HEK293 (cell line): ENCODE data around the gene DHRS7C.

Source experiments
- CTCF ChIA-PET: fragments of 350-600 bp; formaldehyde crosslinking; extraction: SDS; loops from one replicate; lab custom pipeline; 2021; ENCODE audit warnings: antibody characterized with exemption; lab: Yijun Ruan, JAX
- POLR2A ChIA-PET: fragments of 300-600 bp; formaldehyde crosslinking; extraction: SDS; loops from one replicate; lab custom pipeline; 2020; ENCODE audit warnings: antibody characterized with exemption, inconsistent platforms; lab: Yijun Ruan, JAX
- H3K27ac ChIP-seq: fragments of 200-500 bp; sonication (Bioruptor generic); 2 replicates; pipeline ENCODE4 v1.5.1; 2014; ENCODE audit warnings: low read depth, low read length, control low read depth, inconsistent platforms; ENCODE audit errors: extremely low read depth
- H3K36me3 ChIP-seq, 2 experiments: fragments of 200-500 bp in 1 of 2; sonication (Bioruptor generic) in 1 of 2; 1 replicate in 1 of 2; 2 replicates in 1 of 2; pipeline ENCODE4 v1.5.1; 2014 to 2017; ENCODE audit warnings: inconsistent platforms in 2 of 2, low read length in 2 of 2; ENCODE audit not compliant: control insufficient read depth in 2 of 2, insufficient read depth in 1 of 2
- H3K4me1 ChIP-seq: fragments of 200-500 bp; sonication (Bioruptor generic); 2 replicates; pipeline ENCODE4 v1.5.1; 2014; ENCODE audit warnings: mild to moderate bottlenecking, low read length, inconsistent platforms; ENCODE audit not compliant: control insufficient read depth, insufficient read depth
- H3K4me3 ChIP-seq: 2 replicates; pipeline ENCODE4 v1.5.1; 2011; ENCODE audit warnings: low read depth, mild to moderate bottlenecking, control low read depth, low read length, moderate library complexity
- H3K9me3 ChIP-seq: fragments of 200-500 bp; sonication (Bioruptor generic); 2 replicates; pipeline ENCODE4 v1.5.1; 2014; ENCODE audit warnings: low read depth, low read length, inconsistent platforms; ENCODE audit not compliant: control insufficient read depth, insufficient read depth
- KLF9 ChIP-seq: fragments of 450-650 bp; formaldehyde crosslinking; IDR thresholded peaks from 2 replicates; pipeline ENCODE4 v1.5.1; 2016; ENCODE audit warnings: missing biosample characterization, missing genetic modification characterization, low read depth
- OVOL3 ChIP-seq: fragments of 450-650 bp; formaldehyde crosslinking; IDR thresholded peaks from 2 replicates; pipeline ENCODE4 v1.5.1; 2016; ENCODE audit warnings: missing biosample characterization, missing genetic modification characterization
- WT1 ChIP-seq: fragments of 450-650 bp; formaldehyde crosslinking; IDR thresholded peaks from 2 replicates; pipeline ENCODE4 v1.5.1; 2016; ENCODE audit warnings: missing biosample characterization, missing genetic modification characterization
- ZBTB10 ChIP-seq: fragments of 450-650 bp; formaldehyde crosslinking; IDR thresholded peaks from 2 replicates; pipeline ENCODE4 v1.5.1; 2016; ENCODE audit warnings: missing biosample characterization, missing genetic modification characterization
- ZNF155 ChIP-seq: fragments of 450-650 bp; formaldehyde crosslinking; IDR thresholded peaks from 2 replicates; pipeline ENCODE4 v1.5.1; 2016; ENCODE audit warnings: missing biosample characterization, missing genetic modification characterization
- ZNF184 ChIP-seq: fragments of 450-650 bp; IDR thresholded peaks from 2 replicates; pipeline ENCODE4 v1.5.1; 2018; ENCODE audit warnings: missing biosample characterization, mild to moderate bottlenecking, missing genetic modification characterization
- ZNF211 ChIP-seq: fragments of 450-650 bp; formaldehyde crosslinking; IDR thresholded peaks from 2 replicates; pipeline ENCODE4 v1.5.1; 2016; ENCODE audit warnings: low read depth, missing biosample characterization, missing genetic modification characterization
- ZNF24 ChIP-seq: fragments of 450-650 bp; formaldehyde crosslinking; IDR thresholded peaks from 2 replicates; pipeline ENCODE4 v1.5.1; 2016; ENCODE audit warnings: missing biosample characterization, missing genetic modification characterization
- ZNF274 ChIP-seq, 2 experiments: fragments of 200-500 bp in 1 of 2; fragments of 450-650 bp in 1 of 2; sonication (Bioruptor generic) in 1 of 2; formaldehyde crosslinking in 1 of 2; IDR thresholded peaks; 2 replicates each; pipeline versions ENCODE4 v1.5.1 to v1.6.1; 2014 to 2016; ENCODE audit warnings: borderline replicate concordance in 1 of 2, inconsistent platforms in 1 of 2, low read length in 1 of 2, missing biosample characterization in 1 of 2, missing genetic modification characterization in 1 of 2
- ZNF354C ChIP-seq: fragments of 450-650 bp; formaldehyde crosslinking; IDR thresholded peaks from 2 replicates; pipeline ENCODE4 v1.5.1; 2016; ENCODE audit warnings: missing biosample characterization, missing genetic modification characterization, low read depth, borderline replicate concordance
- ZNF37A ChIP-seq: fragments of 450-650 bp; IDR thresholded peaks from 2 replicates; pipeline ENCODE4 v1.5.1; 2018; ENCODE audit warnings: missing biosample characterization, missing genetic modification characterization
- ZNF426 ChIP-seq: fragments of 450-650 bp; formaldehyde crosslinking; IDR thresholded peaks from 2 replicates; pipeline ENCODE4 v1.5.1; 2017; ENCODE audit warnings: missing biosample characterization, missing genetic modification characterization, mild to moderate bottlenecking, inconsistent platforms, moderate library complexity
- ZNF488 ChIP-seq: fragments of 450-650 bp; formaldehyde crosslinking; IDR thresholded peaks from 2 replicates; pipeline ENCODE4 v1.5.1; 2016; ENCODE audit warnings: missing biosample characterization, missing genetic modification characterization
- ZNF518A ChIP-seq: fragments of 450-650 bp; formaldehyde crosslinking; conservative IDR thresholded peaks from 2 replicates; pipeline ENCODE4 v1.5.1; 2016; ENCODE audit warnings: low read depth, missing biosample characterization, missing genetic modification characterization
- ZNF610 ChIP-seq: fragments of 450-650 bp; formaldehyde crosslinking; IDR thresholded peaks from 2 replicates; pipeline ENCODE4 v1.5.1; 2016; ENCODE audit warnings: missing biosample characterization, missing genetic modification characterization, borderline replicate concordance
- ZNF664 ChIP-seq: fragments of 450-650 bp; formaldehyde crosslinking; IDR thresholded peaks from 2 replicates; pipeline ENCODE4 v1.5.1; 2016; ENCODE audit warnings: missing biosample characterization, missing genetic modification characterization
- ZSCAN4 ChIP-seq: fragments of 450-650 bp; formaldehyde crosslinking; IDR thresholded peaks from 2 replicates; pipeline ENCODE4 v1.5.1; 2017; ENCODE audit warnings: missing biosample characterization, missing genetic modification characterization
- TF ChIP-seq, protein P1 (sequence below): fragments of 450-650 bp; formaldehyde crosslinking; IDR thresholded peaks from 2 replicates; pipeline ENCODE4 v1.5.1; 2016; ENCODE audit warnings: missing biosample characterization, missing genetic modification characterization
- TF ChIP-seq, protein P2 (sequence below): fragments of 450-650 bp; formaldehyde crosslinking; IDR thresholded peaks from 2 replicates; pipeline ENCODE4 v1.5.1; 2016; ENCODE audit warnings: missing biosample characterization, missing genetic modification characterization, low read depth

DHRS7C gene

GRCh38 chr17:9769036-9769695, 22.2 kb downstream of the DHRS7C start:
- Histone ChIP-seq H3K9me3 (no peaks in the 10 kb centered on the region), H3K27ac (0 out of 2 replicates have a peak overlapping the region, but pooled peaks have one; percentile 10), H3K4me3 (no peak overlapping the region), H3K36me3 (no peaks in the 10 kb centered on the region)
- ChIA-PET CTCF (interaction anchor here (0.6 to 3.2 kb wide), 24 partner anchors 9 to 773 kb away, joined by 3 to 24 read pairs (median 6); partner anchors contain the start of gene STX8), POLR2A (no interaction called here)
- TF ChIP-seq ZBTB10 (tag by site-specific recombination) = no peak
- no peak for TF ChIP-seq ZNF488
- TF ChIP-seq, protein P1, sequence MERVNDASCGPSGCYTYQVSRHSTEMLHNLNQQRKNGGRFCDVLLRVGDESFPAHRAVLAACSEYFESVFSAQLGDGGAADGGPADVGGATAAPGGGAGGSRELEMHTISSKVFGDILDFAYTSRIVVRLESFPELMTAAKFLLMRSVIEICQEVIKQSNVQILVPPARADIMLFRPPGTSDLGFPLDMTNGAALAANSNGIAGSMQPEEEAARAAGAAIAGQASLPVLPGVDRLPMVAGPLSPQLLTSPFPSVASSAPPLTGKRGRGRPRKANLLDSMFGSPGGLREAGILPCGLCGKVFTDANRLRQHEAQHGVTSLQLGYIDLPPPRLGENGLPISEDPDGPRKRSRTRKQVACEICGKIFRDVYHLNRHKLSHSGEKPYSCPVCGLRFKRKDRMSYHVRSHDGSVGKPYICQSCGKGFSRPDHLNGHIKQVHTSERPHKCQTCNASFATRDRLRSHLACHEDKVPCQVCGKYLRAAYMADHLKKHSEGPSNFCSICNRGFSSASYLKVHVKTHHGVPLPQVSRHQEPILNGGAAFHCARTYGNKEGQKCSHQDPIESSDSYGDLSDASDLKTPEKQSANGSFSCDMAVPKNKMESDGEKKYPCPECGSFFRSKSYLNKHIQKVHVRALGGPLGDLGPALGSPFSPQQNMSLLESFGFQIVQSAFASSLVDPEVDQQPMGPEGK (tag by site-specific recombination) = no peak
- TF ChIP-seq, all 188 proteins: peak for 0
- H3K4me1 ChIP-seq = no peaks in the 10 kb centered on the region

GRCh38 chr17:9768381-9768934, 22.9 kb downstream of the DHRS7C start:
- Histone ChIP-seq H3K27ac (no peak overlapping the region), H3K9me3 (no peaks in the 10 kb centered on the region)
- POLR2A ChIA-PET = no interaction called here
- TF ChIP-seq WT1 (tag by site-specific recombination) (no peak), ZNF610 (tag by site-specific recombination) (no peak), OVOL3 (no peak), ZNF37A (tag by site-specific recombination) (no peak), ZNF211 (tag by site-specific recombination) (no peak), ZSCAN4 (tag by site-specific recombination) (no peak), ZNF518A (tag by site-specific recombination) (peak; percentile 31; the same call in 1 of the 2 replicates), ZNF426 (tag by site-specific recombination) (no peak), ZNF184 (tag by site-specific recombination) (no peak), ZNF274 (IDR thresholded peaks at IDR 0.05; ENCODE audit: low read length) (no peak), ZNF274 (tag by site-specific recombination; IDR thresholded peaks at IDR 0.05; ENCODE audit: borderline replicate concordance) (no peak), ZNF24 (tag by site-specific recombination) (no peak), KLF9 (no peak), ZNF664 (tag by site-specific recombination) (peak; percentile 90), ZNF354C (tag by site-specific recombination) (no peak), ZNF155 (tag by site-specific recombination) (no peak)
- TF ChIP-seq, protein P2, sequence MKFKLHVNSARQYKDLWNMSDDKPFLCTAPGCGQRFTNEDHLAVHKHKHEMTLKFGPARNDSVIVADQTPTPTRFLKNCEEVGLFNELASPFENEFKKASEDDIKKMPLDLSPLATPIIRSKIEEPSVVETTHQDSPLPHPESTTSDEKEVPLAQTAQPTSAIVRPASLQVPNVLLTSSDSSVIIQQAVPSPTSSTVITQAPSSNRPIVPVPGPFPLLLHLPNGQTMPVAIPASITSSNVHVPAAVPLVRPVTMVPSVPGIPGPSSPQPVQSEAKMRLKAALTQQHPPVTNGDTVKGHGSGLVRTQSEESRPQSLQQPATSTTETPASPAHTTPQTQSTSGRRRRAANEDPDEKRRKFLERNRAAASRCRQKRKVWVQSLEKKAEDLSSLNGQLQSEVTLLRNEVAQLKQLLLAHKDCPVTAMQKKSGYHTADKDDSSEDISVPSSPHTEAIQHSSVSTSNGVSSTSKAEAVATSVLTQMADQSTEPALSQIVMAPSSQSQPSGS (tag by site-specific recombination) = no peak

More at GRCh38 chr17:9768381-9768934, 22.9 kb downstream of the DHRS7C start:
- Histone ChIP-seq H3K4me1 (no peaks in the 10 kb centered on the region), H3K36me3 (no peaks in the 10 kb centered on the region), H3K4me3 (no peak overlapping the region)
- CTCF ChIA-PET = interaction anchor here (0.5 to 3.2 kb wide), 29 partner anchors 9 to 483 kb away, joined by 3 to 24 read pairs (median 5); partner anchors contain the start of gene STX8
